ENCODE results near the gene COL6A2. TPM values are rescaled to one million over a fixed set of nuclear protein-coding genes. Genes with fewer than 3 reads are reported as not detected.

The COL6A2 gene
- total RNA-seq, 1 experiment from 2014 or later = 111 TPM

DNA sequence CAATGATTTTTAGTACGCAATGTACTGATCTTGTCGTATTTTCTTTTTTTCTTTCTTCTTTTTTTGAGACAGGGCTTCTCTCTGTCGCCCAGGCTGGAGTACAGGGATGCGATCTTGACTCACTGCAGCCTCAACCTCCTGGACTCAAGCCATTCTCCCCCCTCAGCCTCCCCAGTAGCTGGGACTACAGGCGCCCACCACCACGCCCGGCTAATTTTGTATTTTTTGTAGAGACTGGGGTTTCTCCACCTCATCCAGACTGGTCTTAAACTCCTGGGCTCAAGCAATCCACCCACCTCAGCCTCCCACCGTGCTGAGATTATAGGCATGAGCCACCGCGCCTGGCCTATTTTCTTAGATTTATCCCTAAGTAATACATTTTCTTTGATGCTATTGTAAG lies 43.9 kb upstream of the COL6A2 start:
- ChIA-PET CTCF (no interaction called here), POLR2A (interaction anchor here (1.0 kb wide), 1 partner anchor 13 kb away, joined by 3 read pairs; no protein-coding TSS in a partner anchor)
- no peak for TF ChIP-seq MAX (CRISPR knock-in tag; IDR thresholded peaks at IDR 0.05)
- TF ChIP-seq RELA (CRISPR knock-in tag; IDR thresholded peaks at IDR 0.05; ENCODE audit: borderline replicate concordance) = no peak
- TF ChIP-seq, protein P1, sequence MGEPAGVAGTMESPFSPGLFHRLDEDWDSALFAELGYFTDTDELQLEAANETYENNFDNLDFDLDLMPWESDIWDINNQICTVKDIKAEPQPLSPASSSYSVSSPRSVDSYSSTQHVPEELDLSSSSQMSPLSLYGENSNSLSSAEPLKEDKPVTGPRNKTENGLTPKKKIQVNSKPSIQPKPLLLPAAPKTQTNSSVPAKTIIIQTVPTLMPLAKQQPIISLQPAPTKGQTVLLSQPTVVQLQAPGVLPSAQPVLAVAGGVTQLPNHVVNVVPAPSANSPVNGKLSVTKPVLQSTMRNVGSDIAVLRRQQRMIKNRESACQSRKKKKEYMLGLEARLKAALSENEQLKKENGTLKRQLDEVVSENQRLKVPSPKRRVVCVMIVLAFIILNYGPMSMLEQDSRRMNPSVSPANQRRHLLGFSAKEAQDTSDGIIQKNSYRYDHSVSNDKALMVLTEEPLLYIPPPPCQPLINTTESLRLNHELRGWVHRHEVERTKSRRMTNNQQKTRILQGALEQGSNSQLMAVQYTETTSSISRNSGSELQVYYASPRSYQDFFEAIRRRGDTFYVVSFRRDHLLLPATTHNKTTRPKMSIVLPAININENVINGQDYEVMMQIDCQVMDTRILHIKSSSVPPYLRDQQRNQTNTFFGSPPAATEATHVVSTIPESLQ (CRISPR knock-in tag; IDR thresholded peaks at IDR 0.05) = no peak
- TF ChIP-seq EMX1 (CRISPR knock-in tag; IDR thresholded peaks at IDR 0.05) = no peak
- TF ChIP-seq, protein P2, sequence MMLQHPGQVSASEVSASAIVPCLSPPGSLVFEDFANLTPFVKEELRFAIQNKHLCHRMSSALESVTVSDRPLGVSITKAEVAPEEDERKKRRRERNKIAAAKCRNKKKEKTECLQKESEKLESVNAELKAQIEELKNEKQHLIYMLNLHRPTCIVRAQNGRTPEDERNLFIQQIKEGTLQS (CRISPR knock-in tag; conservative IDR thresholded peaks at IDR 0.05) = no peak
- TF ChIP-seq SMAD4 (CRISPR knock-in tag; IDR thresholded peaks at IDR 0.05) = no peak
- no peak for TF ChIP-seq FOXJ3 (CRISPR knock-in tag; IDR thresholded peaks at IDR 0.05; ENCODE audit: borderline replicate concordance)
- no peak for TF ChIP-seq FOXP1 (CRISPR knock-in tag; IDR thresholded peaks at IDR 0.05; ENCODE audit: borderline replicate concordance)
- TF ChIP-seq TP53 (CRISPR knock-in tag; IDR thresholded peaks at IDR 0.05) = no peak
- TF ChIP-seq ZNF416 (CRISPR knock-in tag; IDR thresholded peaks at IDR 0.05) = no peak
- no peak for TF ChIP-seq NFYB (CRISPR knock-in tag; conservative IDR thresholded peaks at IDR 0.05; ENCODE audit: low read depth)
- no peak for TF ChIP-seq NR3C1 (CRISPR knock-in tag; conservative IDR thresholded peaks at IDR 0.05; ENCODE audit: low read depth)
- no peak for TF ChIP-seq TEAD4 (CRISPR knock-in tag; IDR thresholded peaks at IDR 0.05)
- no peak for TF ChIP-seq GRHL2 (CRISPR knock-in tag; IDR thresholded peaks at IDR 0.05; ENCODE audit: insufficient replicate concordance, severe bottlenecking)
- no peak for TF ChIP-seq USF1 (CRISPR knock-in tag; IDR thresholded peaks at IDR 0.05)
- TF ChIP-seq, protein P3, sequence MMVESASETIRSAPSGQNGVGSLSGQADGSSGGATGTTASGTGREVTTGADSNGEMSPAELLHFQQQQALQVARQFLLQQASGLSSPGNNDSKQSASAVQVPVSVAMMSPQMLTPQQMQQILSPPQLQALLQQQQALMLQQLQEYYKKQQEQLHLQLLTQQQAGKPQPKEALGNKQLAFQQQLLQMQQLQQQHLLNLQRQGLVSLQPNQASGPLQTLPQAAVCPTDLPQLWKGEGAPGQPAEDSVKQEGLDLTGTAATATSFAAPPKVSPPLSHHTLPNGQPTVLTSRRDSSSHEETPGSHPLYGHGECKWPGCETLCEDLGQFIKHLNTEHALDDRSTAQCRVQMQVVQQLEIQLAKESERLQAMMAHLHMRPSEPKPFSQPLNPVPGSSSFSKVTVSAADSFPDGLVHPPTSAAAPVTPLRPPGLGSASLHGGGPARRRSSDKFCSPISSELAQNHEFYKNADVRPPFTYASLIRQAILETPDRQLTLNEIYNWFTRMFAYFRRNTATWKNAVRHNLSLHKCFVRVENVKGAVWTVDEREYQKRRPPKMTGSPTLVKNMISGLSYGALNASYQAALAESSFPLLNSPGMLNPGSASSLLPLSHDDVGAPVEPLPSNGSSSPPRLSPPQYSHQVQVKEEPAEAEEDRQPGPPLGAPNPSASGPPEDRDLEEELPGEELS (CRISPR knock-in tag; IDR thresholded peaks at IDR 0.05) = no peak
- TF ChIP-seq NR2C2 (CRISPR knock-in tag; IDR thresholded peaks at IDR 0.05) = no peak
- TF ChIP-seq, protein P4, sequence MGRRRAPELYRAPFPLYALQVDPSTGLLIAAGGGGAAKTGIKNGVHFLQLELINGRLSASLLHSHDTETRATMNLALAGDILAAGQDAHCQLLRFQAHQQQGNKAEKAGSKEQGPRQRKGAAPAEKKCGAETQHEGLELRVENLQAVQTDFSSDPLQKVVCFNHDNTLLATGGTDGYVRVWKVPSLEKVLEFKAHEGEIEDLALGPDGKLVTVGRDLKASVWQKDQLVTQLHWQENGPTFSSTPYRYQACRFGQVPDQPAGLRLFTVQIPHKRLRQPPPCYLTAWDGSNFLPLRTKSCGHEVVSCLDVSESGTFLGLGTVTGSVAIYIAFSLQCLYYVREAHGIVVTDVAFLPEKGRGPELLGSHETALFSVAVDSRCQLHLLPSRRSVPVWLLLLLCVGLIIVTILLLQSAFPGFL (CRISPR knock-in tag; IDR thresholded peaks at IDR 0.05; ENCODE audit: borderline replicate concordance) = no peak
- TF ChIP-seq, protein P5, sequence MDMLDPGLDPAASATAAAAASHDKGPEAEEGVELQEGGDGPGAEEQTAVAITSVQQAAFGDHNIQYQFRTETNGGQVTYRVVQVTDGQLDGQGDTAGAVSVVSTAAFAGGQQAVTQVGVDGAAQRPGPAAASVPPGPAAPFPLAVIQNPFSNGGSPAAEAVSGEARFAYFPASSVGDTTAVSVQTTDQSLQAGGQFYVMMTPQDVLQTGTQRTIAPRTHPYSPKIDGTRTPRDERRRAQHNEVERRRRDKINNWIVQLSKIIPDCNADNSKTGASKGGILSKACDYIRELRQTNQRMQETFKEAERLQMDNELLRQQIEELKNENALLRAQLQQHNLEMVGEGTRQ (CRISPR knock-in tag; IDR thresholded peaks at IDR 0.05) = no peak
- Mint-ChIP-seq H3K36me3 (peaks cover 6% of the 10 kb centered on the region), H3K9me3 (peaks cover 13% of the 10 kb centered on the region), H3K27me3 (ENCODE audit: low read depth) (no peaks in the 10 kb centered on the region; the same call in 1 of the 2 replicates), H3K4me1 (peaks cover 9% of the 10 kb centered on the region), H3K27ac (no peak overlapping the region), H3K4me3 (no peak overlapping the region)
- ATAC-seq = no peak
- DNase-seq (ENCODE audit: low spot score) = no peak
